Gastroesophageal sphincter (tissue), 3 donors: ENCODE results near the gene MSMB.

ENCODE experiments used
- CTCF ChIP-seq, 4 experiments: fragments of 200-600 bp in 2 of 4; fragments of 450-650 bp in 2 of 4; sonication (generic) in 1 of 4; IDR thresholded peaks; one replicate each; pipeline ENCODE4 v1.5.1; 2017 to 2019; ENCODE audit warnings: antibody characterized with exemption in 4 of 4, mild to moderate bottlenecking in 2 of 4, moderate library complexity in 2 of 4
- EP300 ChIP-seq: sonication (generic); formaldehyde crosslinking; IDR thresholded peaks from one replicate; pipeline ENCODE4 v1.6.1; 2017; ENCODE audit warnings: antibody characterized with exemption, mild to moderate bottlenecking

GRCh38 chr10:46074196-46074946 lies 28.3 kb upstream of the MSMB start:
- TF ChIP-seq CTCF (IDR thresholded peaks at IDR 0.05) (no peak), EP300 (no peak)
